GM21423 (cell line): Measurements from ENCODE around the gene HPRT1.
A peak's percentile ranks its signal among the peaks of the same experiment; 100 is the strongest.

Source experiments
- ATAC-seq: cut with Tn5 transposase; IDR thresholded peaks from one replicate; pipeline ENCODE4 v1.9.1; 2021; ENCODE audit warnings: mild to moderate bottlenecking, moderate library complexity; ENCODE audit not compliant: unreplicated experiment

Gene HPRT1

DNA sequence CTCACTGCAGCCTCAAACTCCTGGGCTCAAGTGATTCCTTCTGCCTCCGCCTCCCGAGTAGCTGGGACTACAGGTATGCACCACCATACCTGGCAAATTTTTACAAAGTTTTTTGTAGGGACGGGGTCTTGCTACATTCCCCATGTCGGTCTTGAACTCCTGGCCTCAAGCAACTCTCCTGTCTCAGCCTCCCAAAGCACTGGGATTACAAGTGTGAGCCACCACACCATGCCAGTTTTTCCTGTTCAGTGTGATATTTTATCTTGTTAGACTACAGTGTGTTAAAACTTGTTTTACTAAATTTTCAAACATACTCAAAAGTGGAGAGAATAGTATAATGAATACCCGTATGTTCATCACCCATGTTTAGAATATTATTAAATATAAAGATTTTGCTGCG is 12.1 kb downstream of the HPRT1 start:
- ATAC-seq: no peak

GRCh38 chrX:134476284-134476683 is 16.3 kb downstream of the HPRT1 start:
- no peak for ATAC-seq

- no peak for ATAC-seq
Measured at GRCh38 chrX:134478374-134478773, 18.4 kb downstream of the HPRT1 start.

- ATAC-seq: no peak
Measured at GRCh38 chrX:134480061-134480460, 20.1 kb downstream of the HPRT1 start.

GRCh38 chrX:134481339-134481738 is 21.4 kb downstream of the HPRT1 start:
- no peak for ATAC-seq

- no peak for ATAC-seq
Measured at GRCh38 chrX:134482371-134482770, 22.4 kb downstream of the HPRT1 start.

DNA sequence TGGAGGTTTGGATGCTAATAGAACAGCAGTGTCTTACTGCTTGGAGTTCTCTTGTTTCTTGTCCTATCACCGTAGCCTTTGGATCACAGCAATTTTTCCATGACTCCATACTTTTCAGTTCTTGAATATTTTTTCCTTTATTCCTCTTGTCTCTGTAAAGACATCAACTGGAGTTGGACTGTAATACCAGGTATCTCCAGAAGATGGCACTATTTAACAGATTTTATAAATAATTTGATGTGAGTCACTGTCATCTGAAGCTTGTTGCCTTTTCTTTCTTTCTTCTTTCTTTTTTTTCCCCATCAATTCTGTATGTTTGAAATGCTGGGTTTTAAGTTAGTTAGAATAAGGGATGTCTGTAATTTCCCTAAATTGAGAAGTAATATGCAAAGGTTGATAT is 24.1 kb downstream of the HPRT1 start:
- no peak for ATAC-seq

DNA sequence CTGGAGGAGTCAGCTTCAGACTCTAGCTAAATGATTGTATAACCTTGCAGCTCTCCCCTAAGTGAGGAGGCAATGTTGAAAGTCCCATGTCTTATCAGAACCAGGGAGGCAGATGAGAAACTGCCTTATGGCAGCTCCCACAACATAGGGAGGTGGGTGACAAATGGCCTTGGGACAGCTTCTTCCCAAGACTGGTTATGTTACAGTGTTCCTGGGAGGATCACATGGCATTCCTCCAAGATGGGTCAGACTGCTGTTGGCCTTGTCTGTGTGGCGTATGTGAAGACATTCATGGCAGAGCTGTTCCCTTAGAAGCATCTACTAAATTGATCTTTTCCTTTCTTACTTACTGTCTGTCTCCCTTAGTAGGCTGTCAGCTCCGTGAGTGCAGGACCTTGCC is 42.0 kb downstream of the HPRT1 start:
- ATAC-seq: no peak

- no peak for ATAC-seq
Measured at GRCh38 chrX:134502686-134503085, 42.7 kb downstream of the HPRT1 start.

DNA sequence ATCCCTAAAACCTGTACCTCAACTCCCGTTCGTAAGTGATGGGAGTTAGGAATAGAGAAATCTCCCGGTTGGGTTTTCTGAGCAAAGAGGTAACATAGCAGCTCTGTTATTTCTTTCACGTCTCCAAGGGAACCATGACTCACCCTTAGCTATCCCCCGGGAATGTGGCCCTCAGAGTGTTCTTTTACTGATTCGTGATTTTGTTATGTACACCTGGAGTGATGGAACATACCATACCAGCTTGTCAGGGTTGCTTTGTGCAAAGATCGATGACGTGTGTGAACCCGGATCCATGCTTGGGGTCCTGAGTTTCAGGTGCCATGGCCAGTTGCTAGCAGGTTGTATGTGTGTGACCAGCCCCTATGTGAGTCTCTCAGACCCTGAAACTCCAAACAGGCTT is 52.6 kb downstream of the HPRT1 start:
- no peak for ATAC-seq

- no peak for ATAC-seq
Measured at GRCh38 chrX:134513091-134513490, 53.1 kb downstream of the HPRT1 start.

DNA sequence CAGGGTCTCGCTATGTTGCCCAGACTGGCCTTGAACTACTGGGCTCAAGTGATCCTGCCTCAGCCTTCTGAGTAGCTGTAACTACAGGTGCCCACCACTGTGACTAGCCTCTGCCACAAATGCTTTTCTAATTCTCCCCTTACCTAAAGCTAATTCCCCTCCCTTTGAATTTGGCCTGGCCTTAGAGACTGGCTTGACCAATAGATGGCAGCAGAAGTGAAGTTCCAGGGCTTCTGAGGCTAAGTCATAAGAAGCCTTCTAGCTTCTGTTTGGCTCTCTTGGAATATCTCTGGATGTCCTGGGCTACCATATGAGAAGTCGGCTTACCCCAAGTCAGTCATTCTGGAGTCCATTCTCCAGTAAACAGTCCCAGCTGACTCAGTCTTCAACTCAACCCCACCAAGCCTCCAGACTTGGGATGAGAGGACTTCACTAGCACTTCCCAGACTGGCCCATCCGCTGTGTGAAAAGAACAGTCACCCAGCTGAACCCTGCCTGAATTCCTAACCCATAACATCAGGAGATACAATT is 61.0 kb downstream of the HPRT1 start:
- ATAC-seq: peak; percentile 43

DNA sequence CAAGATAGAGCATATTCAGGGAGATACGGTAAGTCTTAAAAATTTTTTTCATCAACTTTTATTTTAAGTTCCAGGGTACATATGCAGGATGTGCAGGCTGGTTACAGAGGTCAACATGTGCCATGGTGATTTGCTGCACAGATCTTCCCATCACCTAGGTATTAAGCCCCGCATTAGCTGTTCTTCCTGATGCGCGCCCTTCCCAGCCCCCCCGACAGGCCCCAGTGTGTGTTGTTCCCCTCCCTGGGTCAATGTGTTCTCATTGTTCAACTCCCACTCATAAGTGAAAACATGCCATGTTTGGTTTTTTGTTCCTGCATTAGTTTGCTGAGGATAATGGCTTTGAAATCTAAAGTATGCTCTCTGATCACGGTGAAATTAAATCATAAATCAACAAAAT is 64.2 kb downstream of the HPRT1 start:
- no peak for ATAC-seq

GRCh38 chrX:134525086-134525792 is 65.3 kb downstream of the HPRT1 start:
- no peak for ATAC-seq

- no peak for ATAC-seq
Measured at GRCh38 chrX:134526399-134526798, 66.4 kb downstream of the HPRT1 start.

DNA sequence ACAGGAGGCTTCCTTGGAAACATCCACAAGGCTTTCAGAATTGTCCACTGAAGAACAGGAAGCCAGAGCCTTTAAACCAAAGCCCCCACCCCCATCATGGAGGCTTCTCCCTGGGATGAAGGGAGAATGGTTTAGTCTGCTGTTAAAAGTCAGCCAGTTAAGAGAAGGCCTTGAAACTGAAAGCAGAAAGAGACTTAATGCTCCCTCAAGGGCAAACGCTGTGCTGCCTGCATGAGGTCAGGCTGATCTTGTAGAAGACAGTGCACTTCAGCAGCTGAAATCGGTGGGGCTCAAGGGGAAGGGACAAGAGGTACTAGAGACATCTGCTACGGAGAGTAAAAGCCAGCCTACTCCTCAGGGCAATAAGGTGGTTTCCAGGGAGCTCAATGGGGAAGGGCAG is 69.0 kb downstream of the HPRT1 start:
- no peak for ATAC-seq

- ATAC-seq: no peak
Measured at GRCh38 chrX:134529481-134529880, 69.5 kb downstream of the HPRT1 start.

GRCh38 chrX:134530845-134531244 is 70.9 kb downstream of the HPRT1 start:
- no peak for ATAC-seq

DNA sequence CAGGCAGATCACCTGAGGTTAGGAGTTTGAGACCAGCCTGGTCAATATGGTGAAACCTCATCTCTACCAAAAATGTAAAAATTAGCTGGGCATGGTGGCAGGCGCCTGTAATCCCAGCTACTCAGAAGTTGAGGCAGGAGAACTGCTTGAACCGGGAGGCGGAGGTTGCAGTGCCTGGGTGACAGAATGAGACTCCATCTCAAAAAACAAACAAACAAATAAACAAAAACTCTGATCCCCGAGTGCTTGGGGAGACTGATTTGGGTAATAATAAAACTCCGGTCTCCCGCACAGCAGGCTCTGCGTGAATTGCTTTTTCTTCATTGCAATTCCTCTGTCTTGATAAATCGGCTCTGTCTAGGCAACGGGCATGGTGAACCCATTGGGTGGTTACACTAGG is 73.4 kb downstream of the HPRT1 start:
- no peak for ATAC-seq

DNA sequence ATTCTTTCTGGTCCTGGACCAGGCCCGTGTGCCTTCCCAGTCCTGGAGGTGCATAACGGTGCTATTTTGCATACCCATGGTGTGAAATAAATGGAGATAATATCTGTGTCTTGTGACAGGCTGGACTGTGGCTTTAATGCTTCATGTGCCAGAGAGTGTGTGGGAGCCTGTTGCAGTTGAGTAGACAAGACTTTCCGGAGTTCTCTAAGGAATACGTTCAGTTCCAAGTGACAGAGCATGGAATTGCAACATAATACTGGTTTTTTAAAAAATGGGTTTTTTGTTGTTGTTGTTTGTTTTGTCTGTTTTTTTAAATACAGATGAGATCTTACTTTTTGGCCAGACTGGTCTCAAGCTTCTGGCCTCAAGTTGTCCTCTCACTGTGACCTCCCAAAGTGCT is 74.0 kb downstream of the HPRT1 start:
- ATAC-seq: no peak

- ATAC-seq: no peak
Measured at GRCh38 chrX:134537179-134537955, 77.4 kb downstream of the HPRT1 start.

DNA sequence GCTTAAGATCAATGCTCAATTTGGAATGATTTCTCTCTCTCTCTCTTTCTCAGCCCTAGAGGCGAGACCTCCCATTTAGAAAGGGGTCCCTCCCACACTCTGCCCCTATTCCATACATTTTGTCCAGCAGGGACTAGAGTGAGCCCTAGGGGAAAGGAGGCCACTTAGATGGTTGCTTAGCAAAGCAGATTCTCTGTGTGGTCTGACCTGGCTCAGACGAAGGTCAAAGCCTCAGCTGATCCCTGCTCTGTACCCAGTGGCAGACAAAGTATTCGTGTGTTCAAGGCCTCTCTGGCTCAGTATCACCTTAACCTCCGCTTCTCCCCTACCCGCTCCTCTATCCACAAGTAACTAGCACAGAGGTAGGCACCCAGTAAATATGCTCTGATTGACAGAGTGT is 78.4 kb downstream of the HPRT1 start:
- no peak for ATAC-seq
